GM13976 (cell line): ENCODE measurements around the gene CLIC5.

Experiments
- DNase-seq: peaks from one replicate; pipeline ENCODE4 v3.0.0; 2012; ENCODE audit warnings: low spot score
- in situ Hi-C: fragments of 300-500 bp; cut with MboI; formaldehyde crosslinking; loops from one replicate; pipeline ENCODE4 v1.12.0; 2022; ENCODE audit warnings: low sequenced_read_pairs, mixed read lengths, inconsistent platforms; ENCODE audit not compliant: unreplicated experiment
- TF ChIP-seq, protein P1 (sequence below): IDR thresholded peaks from 2 replicates; pipeline ENCODE4 v1.5.1; 2012; ENCODE audit warnings: borderline replicate concordance, mild to moderate bottlenecking; ENCODE audit not compliant: insufficient read depth; ENCODE audit errors: extremely low read depth, missing control alignments, control extremely low read depth

The CLIC5 gene

DNA sequence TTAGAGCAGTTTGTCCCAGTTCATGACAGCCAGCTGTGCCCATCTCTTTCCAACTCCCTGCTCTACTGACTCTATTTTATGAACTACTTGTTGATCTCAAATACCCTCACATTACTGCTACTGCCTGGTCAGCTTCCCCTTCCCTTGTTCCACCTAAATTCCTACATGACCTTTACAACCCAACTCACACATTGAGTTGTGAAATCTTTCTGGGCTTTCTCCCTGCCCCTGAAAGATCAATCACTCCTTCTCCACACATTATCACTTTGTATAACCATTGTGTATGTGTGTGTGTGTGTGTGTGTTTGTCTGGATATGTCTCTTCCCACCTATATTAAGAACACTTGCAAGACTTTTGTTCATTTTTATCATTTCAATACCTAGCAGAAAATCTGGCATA is 42.1 kb upstream of the CLIC5 start:
- TF ChIP-seq, protein P1, sequence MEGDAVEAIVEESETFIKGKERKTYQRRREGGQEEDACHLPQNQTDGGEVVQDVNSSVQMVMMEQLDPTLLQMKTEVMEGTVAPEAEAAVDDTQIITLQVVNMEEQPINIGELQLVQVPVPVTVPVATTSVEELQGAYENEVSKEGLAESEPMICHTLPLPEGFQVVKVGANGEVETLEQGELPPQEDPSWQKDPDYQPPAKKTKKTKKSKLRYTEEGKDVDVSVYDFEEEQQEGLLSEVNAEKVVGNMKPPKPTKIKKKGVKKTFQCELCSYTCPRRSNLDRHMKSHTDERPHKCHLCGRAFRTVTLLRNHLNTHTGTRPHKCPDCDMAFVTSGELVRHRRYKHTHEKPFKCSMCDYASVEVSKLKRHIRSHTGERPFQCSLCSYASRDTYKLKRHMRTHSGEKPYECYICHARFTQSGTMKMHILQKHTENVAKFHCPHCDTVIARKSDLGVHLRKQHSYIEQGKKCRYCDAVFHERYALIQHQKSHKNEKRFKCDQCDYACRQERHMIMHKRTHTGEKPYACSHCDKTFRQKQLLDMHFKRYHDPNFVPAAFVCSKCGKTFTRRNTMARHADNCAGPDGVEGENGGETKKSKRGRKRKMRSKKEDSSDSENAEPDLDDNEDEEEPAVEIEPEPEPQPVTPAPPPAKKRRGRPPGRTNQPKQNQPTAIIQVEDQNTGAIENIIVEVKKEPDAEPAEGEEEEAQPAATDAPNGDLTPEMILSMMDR, result no peak
- in situ Hi-C loops, result loop anchor here (25.0 kb wide), 1 partner anchor 580 kb away; no protein-coding TSS in a partner anchor
- DNase-seq, result no peak

DNA sequence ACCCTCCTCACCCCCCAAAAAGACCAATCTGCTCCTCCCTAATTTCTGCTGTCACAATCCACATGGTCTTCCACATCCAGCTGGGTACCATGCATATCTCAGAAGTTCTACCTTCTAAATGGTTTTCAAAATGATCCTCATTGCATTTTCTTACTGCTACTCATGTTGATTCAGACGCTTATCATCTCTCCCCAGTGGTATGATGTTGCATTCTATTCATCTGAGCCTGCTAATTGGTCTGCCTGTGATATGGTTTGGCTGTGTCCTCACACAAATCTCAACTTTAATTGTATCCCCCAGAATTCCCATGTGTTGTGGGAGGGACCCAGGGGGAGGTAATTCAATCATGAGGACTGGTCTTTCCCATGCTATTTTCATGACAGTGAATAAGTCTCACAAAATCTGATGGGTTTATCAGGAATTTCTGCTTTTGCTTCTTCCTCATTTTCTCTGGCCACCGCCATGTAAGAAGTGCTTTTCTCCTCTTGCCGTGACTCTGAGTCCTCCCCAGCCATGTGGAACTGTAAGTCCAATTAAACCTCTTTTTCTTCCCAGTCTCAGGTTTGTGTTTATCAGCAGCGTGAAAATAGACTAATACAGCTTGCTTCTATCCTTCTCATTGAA is 41.4 kb upstream of the CLIC5 start:
- in situ Hi-C loops, result loop anchor here (25.0 kb wide), 1 partner anchor 580 kb away; no protein-coding TSS in a partner anchor
- TF ChIP-seq, protein P1, result no peak
- DNase-seq, result no peak

DNA sequence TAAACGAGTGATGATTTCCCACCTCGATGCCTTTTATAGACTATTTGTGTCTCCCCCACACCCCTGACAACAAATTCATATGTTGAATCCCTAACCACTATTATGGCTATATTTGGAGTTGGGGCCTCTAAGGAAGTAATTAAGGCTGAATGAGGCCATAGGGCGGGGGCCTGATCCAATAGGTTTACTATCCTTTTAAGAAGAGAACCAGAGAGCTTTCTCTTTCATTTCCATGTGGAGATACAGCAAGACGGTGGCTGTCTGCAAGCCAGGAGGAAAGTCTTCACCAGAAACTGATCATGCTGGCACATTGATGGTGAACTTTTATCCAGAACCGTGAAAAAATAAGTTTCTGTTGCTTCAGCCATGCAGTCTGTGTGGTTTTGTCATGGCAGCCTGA is 38.9 kb upstream of the CLIC5 start:
- TF ChIP-seq, protein P1, result no peak
- in situ Hi-C loops, result loop anchor here (25.0 kb wide), 1 partner anchor 583 kb away; no protein-coding TSS in a partner anchor
- no peak for DNase-seq

DNA sequence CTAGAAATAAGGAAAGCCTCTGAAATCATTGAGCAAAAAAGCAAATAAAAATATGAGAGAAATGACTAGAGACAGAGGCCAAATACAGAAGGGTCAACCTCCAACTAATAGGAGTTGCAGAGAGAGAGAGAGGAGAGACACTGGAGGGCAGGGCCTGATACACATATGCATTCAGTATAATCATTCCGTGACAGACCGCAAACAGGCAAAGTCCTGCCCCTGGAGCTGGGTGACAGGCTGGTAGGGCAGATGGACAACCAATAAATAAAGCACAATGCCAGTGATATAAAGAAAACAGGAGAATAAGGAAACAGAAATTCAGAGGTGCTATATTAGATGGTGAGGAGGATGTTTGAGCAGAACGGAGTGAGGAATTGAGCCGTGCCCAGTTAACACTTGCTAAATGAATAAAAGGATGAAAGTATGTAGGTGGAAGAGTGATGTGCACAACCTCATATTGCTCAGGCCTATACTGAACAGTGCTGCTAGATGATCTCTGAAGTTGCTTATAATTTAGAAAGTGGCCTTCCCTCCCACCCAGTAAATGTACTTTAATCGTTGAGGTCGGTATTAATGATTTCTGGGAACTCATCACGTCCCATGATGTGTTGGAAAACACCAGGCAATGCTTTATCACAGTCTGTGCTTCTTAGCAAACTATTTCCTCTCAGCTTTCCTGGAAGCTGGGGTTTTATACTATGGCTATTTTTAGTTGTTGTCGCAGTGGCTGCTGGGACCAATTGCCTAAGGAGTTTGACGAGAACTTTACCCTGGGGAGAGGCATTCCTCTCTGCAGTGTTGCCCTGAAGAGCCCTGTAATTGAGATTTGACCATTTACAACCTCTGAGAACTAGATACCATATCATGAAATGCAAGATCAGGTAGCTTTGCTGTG is 37.6 kb upstream of the CLIC5 start:
- TF ChIP-seq, protein P1, result no peak
- in situ Hi-C loops, result loop anchor here (25.0 kb wide), 1 partner anchor 584 kb away; no protein-coding TSS in a partner anchor
- DNase-seq, result no peak

DNA sequence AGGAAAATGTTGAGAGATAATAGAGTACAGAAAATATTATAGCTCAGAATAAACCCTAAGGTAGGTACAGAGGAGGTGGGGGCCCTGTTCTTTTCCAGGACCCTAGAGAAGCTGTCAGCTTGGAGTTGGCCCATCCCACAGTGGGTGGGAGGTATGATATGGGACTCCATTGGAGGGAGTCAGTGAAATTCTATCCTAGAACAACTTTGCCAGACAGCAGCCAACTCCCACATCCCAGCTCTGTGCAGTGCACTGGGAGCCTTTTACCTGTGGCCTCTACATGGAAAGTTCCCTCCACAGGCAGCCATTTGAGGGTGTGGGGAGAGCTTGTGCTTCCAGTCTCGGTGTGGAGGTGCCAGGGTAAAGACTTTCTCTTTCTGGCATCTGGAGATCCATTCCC is 36.8 kb upstream of the CLIC5 start:
- TF ChIP-seq, protein P1, result no peak
- DNase-seq, result no peak
- in situ Hi-C loops, result loop anchor here (25.0 kb wide), 1 partner anchor 585 kb away; no protein-coding TSS in a partner anchor

- TF ChIP-seq, protein P1, result no peak
- in situ Hi-C loops, result loop anchor here (25.0 kb wide), 1 partner anchor 585 kb away; no protein-coding TSS in a partner anchor
- DNase-seq, result no peak
Observed at GRCh38 chr6:46051962-46052361, 36.3 kb upstream of the CLIC5 start.
